ENCODE results near the gene RITA1.

Gene RITA1

GRCh38 chr12:113149361-113150150, 36.0 kb upstream of the RITA1 start, which contains the start of gene CFAP73:
Gene CFAP73, plus strand, starts transcription at chr12:113149724. Its CDS starts 134 bp downstream, at chr12:113149858.
- peak; percentile 66 for ATAC-seq (ENCODE audit: low read depth)
- no peak for DNase-seq (ENCODE audit: low spot score)
- no peak for TF ChIP-seq CTCF (IDR thresholded peaks at IDR 0.05; ENCODE audit: poor library complexity, severe bottlenecking)
- Histone ChIP-seq H3K9me3 (ENCODE audit: severe bottlenecking) (no peaks in the 10 kb centered on the region), H3K4me1 (ENCODE audit: insufficient read depth, poor library complexity, severe bottlenecking) (no peaks in the 10 kb centered on the region), H3K4me3 (ENCODE audit: severe bottlenecking) (no peak within 1 kb of the TSS), H3K36me3 (ENCODE audit: low read depth) (no peaks in the 10 kb centered on the region), H3K27me3 (ENCODE audit: insufficient read depth, poor library complexity, severe bottlenecking) (peaks cover 6% of the 10 kb centered on the region), H3K27ac (ENCODE audit: poor library complexity, severe bottlenecking) (no peak within 1 kb of the TSS)

- H3K36me3 ChIP-seq (ENCODE audit: low read depth) = no peaks in the 10 kb centered on the region
- no peaks in the 10 kb centered on the region for H3K9me3 ChIP-seq (ENCODE audit: severe bottlenecking)
- ATAC-seq (ENCODE audit: low read depth) (no peak), DNase-seq (ENCODE audit: low spot score) (no peak)
- H3K4me3 ChIP-seq (ENCODE audit: severe bottlenecking) = no peak overlapping the region
- peaks cover 10% of the 10 kb centered on the region for H3K27me3 ChIP-seq (ENCODE audit: insufficient read depth, poor library complexity, severe bottlenecking)
- H3K27ac ChIP-seq (ENCODE audit: poor library complexity, severe bottlenecking) = no peak overlapping the region
- TF ChIP-seq CTCF (IDR thresholded peaks at IDR 0.05; ENCODE audit: poor library complexity, severe bottlenecking) = no peak
- no peaks in the 10 kb centered on the region for H3K4me1 ChIP-seq (ENCODE audit: insufficient read depth, poor library complexity, severe bottlenecking)
These were observed 33.9 kb upstream of the RITA1 start for GRCh38 chr12:113151655-113152054.

- Histone ChIP-seq H3K4me3 (ENCODE audit: severe bottlenecking) (peak overlapping the region; percentile 30), H3K27me3 (ENCODE audit: insufficient read depth, poor library complexity, severe bottlenecking) (peaks cover 10% of the 10 kb centered on the region), H3K27ac (ENCODE audit: poor library complexity, severe bottlenecking) (no peak overlapping the region), H3K36me3 (ENCODE audit: low read depth) (no peaks in the 10 kb centered on the region), H3K4me1 (ENCODE audit: insufficient read depth, poor library complexity, severe bottlenecking) (no peaks in the 10 kb centered on the region), H3K9me3 (ENCODE audit: severe bottlenecking) (no peaks in the 10 kb centered on the region)
- no peak for ATAC-seq (ENCODE audit: low read depth)
- TF ChIP-seq CTCF (IDR thresholded peaks at IDR 0.05; ENCODE audit: poor library complexity, severe bottlenecking) = no peak
- DNase-seq (ENCODE audit: low spot score) = no peak
These were observed 33.2 kb upstream of the RITA1 start for GRCh38 chr12:113152196-113152834.

DNA sequence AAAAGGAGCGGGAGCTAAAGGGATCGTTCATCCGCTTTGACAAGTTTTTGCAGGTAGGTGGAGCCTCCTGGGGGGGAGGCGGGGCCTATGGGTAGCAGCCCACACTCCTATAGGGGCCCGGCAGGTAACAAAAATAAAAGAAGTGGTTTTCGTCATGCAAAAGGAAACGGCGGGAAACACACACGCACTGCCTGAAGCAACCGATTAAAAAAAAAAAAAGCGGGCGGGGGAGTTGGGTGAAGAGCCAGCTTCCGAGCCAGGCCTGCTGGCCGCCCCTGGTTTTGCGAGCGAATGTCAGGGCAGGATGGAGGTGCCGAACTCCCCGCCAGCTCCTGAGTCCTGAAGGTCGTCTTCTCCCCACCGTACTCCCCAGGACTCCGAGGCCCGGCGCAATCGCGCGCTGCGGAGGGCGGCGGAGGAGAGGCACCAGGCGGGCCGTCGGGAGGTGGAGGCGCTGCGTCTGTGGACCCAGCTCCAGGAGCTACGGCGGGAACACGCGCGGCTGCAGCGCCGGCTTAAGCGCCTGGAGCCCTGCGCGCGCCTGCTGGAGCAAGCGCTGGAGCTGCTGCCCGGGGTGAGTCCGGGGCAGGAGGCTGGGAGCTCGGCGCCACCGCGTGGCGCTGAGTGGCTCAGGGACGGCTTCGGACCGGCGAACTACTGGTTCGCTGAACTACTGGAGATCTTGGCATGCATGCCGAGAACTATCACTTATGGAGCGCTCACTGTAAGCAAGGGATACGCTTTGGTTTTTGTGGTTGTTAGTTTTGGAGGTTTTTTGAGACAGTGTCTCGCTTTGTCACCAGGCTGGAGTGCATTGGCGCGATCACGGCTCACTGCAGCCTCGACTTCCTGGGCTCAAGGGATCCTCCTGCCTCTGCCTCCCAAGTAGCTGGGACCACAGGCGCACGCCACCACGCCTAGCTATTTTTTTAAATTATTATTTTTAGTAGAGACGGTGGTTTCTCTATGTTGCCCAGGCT, 32.4 kb upstream of the RITA1 start:
- ATAC-seq (ENCODE audit: low read depth) (peak; percentile 86), DNase-seq (ENCODE audit: low spot score) (no peak)
- H3K4me3 ChIP-seq (ENCODE audit: severe bottlenecking) = peak overlapping the region; percentile 30
- no peak overlapping the region for H3K27ac ChIP-seq (ENCODE audit: poor library complexity, severe bottlenecking)
- H3K36me3 ChIP-seq (ENCODE audit: low read depth) = peaks cover 1% of the 10 kb centered on the region; the same call in 1 of the 2 replicates
- TF ChIP-seq CTCF (IDR thresholded peaks at IDR 0.05; ENCODE audit: poor library complexity, severe bottlenecking) = peak; percentile 72
- no peaks in the 10 kb centered on the region for H3K4me1 ChIP-seq (ENCODE audit: insufficient read depth, poor library complexity, severe bottlenecking)
- H3K27me3 ChIP-seq (ENCODE audit: insufficient read depth, poor library complexity, severe bottlenecking) = peaks cover 10% of the 10 kb centered on the region
- no peaks in the 10 kb centered on the region for H3K9me3 ChIP-seq (ENCODE audit: severe bottlenecking)
